Measurements from ENCODE around the gene NSDHL. TPM values are rescaled to one million over a fixed set of nuclear protein-coding genes. Genes with fewer than 3 reads are reported as not detected.
A peak's percentile ranks its signal among the peaks of the same experiment; 100 is the strongest.
"Not testable (repeated sequence)": the region's sequence is repeated elsewhere in the genome, so short reads cannot be mapped to it uniquely, and the experiment has no call there.

Gene NSDHL
- total RNA-seq (2014; rRNA removed; shearing (Covaris generic)) = 10.5 and 15.8 TPM in 2 replicates
- polyA plus RNA-seq (2014; cell fraction: nucleus; rRNA removed) = 14.4 and 21.8 TPM in 2 replicates

DNA sequence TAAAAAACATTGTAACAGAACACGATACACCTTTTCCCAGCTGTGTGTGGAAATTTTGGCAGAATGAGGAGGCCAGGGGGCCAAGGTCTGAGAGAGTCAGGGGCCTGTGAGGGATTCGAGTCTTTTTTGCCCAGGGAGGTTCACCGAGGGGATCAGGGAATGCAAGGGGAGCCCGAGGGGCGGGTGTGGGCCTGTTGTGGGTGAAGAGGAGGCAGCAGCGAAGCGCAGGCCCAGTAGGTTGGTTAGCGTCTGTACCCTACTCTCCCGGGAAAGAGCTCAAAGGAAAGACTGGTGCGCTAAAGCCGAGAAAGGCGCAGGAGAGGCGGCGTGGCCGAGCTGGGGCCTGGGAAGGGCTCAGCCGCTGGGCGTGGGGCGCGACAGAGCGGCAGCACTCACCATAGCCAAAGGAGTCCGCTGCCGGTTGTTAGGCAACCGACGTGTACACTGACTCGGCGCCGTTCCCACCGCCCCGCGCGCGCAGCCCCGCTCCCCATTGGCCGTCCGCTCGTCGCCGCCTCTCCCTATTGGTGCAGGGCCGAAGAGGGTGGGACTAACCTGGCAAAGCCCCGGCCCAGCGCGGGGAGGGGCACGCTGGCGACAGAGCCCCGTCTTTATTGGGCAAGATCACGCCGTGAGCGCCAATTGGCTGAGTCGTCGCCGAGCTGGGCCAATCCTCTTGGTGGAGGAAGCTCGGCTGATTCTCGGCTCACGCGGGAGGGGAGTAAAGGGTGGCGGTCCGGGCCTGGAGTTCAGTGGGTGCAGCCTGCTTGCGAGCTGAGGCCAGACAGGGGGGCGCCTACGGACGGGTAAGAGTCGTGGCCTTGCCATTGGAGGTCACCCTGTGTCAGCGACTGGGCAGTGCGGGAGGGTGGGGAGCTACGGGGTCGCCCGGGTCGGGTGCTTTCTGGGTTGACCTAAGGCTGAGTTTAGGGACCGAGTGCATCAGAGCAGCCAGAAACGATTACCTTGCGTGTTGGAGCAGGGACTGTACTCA lies at the start of gene NSDHL, which contains the start of gene CETN2:
Gene NSDHL, plus strand, starts transcription at position 752 of the 994 bp plus-strand sequence. CDS start 15,262 bp downstream, outside the sequence.
Gene CETN2, minus strand, starts transcription at position 446 of the 994 bp plus-strand sequence. Its CDS starts 47 bp downstream, at position 399.
- DNase-seq (ENCODE audit: extremely low read depth, low read depth) = peak; percentile 96

- DNase-seq (ENCODE audit: extremely low read depth, low read depth) = not testable (repeated sequence)
Observed at GRCh38 chrX:152787062-152787461, 43.8 kb upstream of the NSDHL start.

- DNase-seq (ENCODE audit: extremely low read depth, low read depth) = no peak
Observed at GRCh38 chrX:152798945-152799344, 31.9 kb upstream of the NSDHL start.

DNA sequence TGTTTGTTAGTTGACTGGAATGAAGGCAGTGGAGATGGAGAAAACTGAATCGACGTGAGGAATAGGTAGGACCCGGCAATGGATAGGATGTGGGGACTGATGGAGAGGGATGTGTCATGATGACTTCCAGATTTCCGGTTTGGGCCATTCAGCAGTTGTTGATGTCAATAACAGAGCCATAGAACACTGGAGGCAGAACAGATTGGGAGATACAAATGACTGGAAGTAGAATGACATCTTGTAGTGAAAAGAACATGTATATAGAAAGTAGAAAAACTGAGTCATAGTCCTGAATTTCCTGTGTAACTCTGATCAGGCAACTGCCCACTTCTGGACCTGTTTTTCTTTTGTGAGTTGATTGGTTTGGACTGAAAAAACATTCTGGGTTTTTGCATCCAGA lies 24.8 kb upstream of the NSDHL start:
- DNase-seq (ENCODE audit: extremely low read depth, low read depth) = no peak

DNA sequence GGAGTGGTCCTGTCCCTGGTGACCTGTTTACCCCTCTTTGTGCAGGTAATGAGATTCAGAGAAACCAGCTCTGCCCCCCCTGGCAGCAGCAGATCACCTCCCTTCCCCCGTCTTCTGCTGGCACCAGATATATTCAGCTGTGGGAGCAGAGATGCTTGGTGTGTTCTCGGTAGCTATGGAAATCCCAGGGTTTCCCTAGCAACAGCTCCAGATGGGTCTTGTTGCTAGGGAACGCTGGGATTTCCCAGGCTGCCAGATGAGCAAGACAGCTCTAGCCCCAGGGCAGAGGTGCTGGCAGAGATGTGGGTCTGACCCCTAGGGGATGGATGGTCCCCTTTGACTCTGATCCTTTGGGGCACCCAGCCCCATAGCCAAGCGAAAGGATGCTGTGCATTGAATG lies 20.5 kb upstream of the NSDHL start:
- no peak for DNase-seq (ENCODE audit: extremely low read depth, low read depth)

- no peak for DNase-seq (ENCODE audit: extremely low read depth, low read depth)
Observed at GRCh38 chrX:152813206-152813605, 17.7 kb upstream of the NSDHL start.

DNA sequence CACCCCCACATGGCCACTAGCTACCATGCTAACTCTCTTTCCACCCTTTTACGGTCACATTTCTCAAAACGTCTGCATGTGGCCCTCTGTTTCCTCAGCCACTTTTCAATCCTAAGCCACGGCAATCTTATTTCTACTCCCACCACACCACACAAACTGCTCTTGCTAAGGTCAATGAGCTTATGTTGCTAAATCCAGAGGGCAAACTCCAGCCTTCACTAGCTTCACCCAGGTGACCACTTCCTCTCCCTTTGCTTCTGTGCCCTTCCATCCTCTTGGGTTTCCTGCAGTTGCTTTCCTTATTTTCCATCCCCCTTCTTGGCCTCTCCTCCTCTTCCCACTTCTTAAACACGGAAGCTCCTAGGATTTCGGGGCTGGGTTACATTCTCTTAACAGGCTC lies 16.8 kb upstream of the NSDHL start:
- DNase-seq (ENCODE audit: extremely low read depth, low read depth) = no peak

- DNase-seq (ENCODE audit: extremely low read depth, low read depth) = peak; percentile 45
Observed at GRCh38 chrX:152817078-152817764, 13.6 kb upstream of the NSDHL start.

DNA sequence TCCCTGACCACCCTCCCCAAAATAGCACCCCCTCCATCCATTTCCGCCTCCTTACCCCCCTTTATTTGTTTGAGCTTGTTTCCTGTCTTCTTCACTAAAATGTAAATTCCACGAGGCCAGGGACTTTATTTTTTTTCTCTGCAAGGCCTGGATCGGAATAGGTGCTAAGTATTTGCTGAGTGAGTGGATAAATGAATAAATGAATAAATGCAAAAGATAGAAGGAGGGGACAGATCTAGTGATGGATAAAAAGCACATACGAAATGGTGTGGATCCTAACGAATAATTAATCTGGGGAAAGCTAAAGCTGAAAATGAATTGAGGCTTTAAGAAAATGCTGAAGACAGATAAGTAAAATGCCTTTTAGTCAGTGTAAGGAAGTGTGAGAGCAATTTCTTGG lies 12.5 kb upstream of the NSDHL start:
- DNase-seq (ENCODE audit: extremely low read depth, low read depth) = no peak

DNA sequence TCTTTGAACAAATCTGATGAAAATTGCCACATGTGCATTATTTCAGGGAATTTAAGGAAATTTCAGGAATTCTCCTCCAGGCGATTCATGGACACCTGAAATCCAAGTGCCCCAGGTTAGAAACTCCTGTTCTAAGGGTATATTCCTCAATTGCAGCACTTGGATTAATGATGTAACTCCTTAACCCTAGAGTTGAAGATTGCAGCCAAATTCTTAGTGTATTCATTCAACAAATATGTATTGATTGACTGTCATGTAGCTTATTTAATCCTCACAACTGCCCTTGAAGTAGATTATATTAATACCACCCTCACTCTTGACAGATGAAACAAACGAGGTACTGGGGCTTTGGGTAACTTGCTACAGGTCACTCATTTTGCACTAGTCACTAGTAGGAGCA lies 11.6 kb upstream of the NSDHL start:
- DNase-seq (ENCODE audit: extremely low read depth, low read depth) = no peak

DNA sequence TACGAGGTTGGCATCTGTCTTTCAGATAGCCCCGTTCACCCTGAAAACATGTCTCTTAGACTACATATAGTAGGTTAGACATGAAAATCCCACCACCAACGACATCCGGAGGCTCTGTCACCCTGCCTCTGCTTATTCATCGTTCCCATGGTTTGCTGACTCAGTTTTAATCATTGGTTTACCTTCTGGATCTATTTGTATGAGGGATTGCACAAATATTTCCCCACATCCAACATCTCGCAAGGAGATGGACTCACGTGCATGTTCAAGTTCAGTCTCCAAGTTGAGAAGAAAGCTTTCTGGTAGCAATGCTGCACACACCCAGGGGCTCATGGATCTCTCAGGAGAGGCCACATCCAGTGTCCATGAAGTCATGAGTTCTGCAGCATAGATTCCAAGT lies 11.1 kb upstream of the NSDHL start:
- DNase-seq (ENCODE audit: extremely low read depth, low read depth) = no peak

GRCh38 chrX:152821145-152821765 lies 9.6 kb upstream of the NSDHL start:
- peak; percentile 41 for DNase-seq (ENCODE audit: extremely low read depth, low read depth)

DNA sequence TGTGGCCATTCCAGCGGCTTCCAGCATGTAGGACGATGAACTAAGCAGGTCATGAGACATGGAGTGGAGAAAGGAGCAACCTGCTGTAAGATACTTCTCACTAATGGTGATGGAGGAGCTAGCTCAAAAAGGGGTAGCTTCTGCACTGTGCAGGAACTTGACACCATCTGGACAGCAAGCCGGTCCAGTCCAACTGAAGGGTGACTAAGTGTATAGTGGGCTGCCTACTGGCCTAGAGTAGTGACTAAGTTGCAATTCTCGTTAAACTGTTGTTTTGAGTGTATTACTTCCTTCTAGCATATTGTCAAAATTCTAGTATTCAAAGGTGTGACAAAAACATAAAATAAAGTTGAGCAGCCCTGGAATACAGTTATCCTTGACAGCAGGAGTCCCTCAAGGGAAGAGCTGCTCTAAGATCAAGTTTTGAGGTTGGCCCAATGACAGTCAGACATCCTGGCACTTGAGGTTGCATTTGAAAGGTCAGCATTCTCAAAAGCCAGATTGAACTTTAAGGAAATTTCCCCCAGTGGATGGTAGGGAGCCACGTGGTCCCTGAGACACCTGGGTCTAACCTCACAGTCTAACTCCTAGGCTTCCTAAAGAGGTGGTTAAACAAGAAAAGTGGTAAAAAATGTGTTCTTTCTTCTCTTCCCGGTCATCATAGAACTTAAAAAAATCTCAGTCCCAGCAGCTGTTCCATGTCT lies 8.3 kb upstream of the NSDHL start:
- DNase-seq (ENCODE audit: extremely low read depth, low read depth) = no peak

DNA sequence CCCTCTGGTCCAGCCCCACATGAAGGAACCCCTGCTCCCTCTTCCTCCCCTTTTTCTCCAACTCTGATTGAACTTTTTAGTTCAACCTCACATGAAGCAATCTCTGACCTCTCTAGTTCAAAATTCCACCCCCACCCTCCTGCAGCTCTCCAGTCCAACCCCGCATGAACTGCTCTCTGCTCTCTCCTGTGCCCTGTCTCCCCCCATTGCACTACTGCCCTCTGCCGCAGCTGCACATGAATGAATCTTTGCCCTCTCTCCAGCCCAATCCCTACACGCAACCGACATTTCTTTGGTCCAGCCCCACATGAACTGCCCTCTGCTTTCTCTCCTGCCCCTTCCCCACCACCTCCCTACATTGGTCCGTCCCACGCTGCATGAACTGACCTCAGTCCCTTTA lies 7.2 kb upstream of the NSDHL start:
- no peak for DNase-seq (ENCODE audit: extremely low read depth, low read depth)

GRCh38 chrX:152824841-152825374 lies 6.0 kb upstream of the NSDHL start:
- no peak for DNase-seq (ENCODE audit: extremely low read depth, low read depth)

GRCh38 chrX:152831391-152831790 lies 528 bp downstream of the NSDHL start:
- DNase-seq (ENCODE audit: extremely low read depth, low read depth) = no peak

DNA sequence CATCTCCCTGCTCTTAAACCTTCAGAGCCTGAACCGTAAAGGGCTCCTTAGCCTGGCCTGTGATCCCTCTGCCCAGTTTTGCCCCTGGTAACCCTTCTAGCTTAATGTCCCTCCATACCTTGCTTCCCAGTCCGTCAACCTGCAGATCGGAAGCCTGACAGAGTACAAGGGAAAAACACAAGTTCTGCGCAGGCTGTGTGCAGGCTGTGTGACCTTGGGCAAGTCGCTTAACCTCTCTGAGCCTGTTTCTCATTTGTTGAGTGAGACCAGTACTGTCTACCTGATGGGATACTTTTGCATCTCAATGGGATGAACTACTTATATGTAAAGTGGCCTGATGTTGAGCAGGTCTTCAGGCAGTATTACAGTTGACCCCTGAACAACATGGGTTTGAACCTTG lies 1.7 kb downstream of the NSDHL start:
- no peak for DNase-seq (ENCODE audit: extremely low read depth, low read depth)

GRCh38 chrX:152833378-152833777 lies 2.5 kb downstream of the NSDHL start:
- DNase-seq (ENCODE audit: extremely low read depth, low read depth) = no peak

- DNase-seq (ENCODE audit: extremely low read depth, low read depth) = not testable (repeated sequence)
Observed at GRCh38 chrX:152835470-152835869, 4.6 kb downstream of the NSDHL start.

- DNase-seq (ENCODE audit: extremely low read depth, low read depth) = no peak
Observed at GRCh38 chrX:152842772-152843338, 12.0 kb downstream of the NSDHL start.

Data from NCI-H460 (cell line).